A673 (cell line): ENCODE data around the gene SHQ1. TPM values are rescaled to one million over a fixed set of nuclear protein-coding genes. Genes with fewer than 3 reads are reported as not detected.

Experiments
- BruUV-seq: library from RNA; stranded (reverse); fragments of 400-500 nt; replicated peaks from 2 replicates; lab custom pipeline; 2021; lab: Mats Ljungman, UMichigan
- CTCF ChIA-PET: fragments of 300-600 bp; sonication (Branson Sonifier 250); formaldehyde crosslinking; loops from one replicate; lab custom pipeline; 2022; ENCODE audit warnings: antibody characterized with exemption; lab: Charles Lee
- POLR2A ChIA-PET: fragments of 300-600 bp; sonication (Branson Sonifier 250); formaldehyde crosslinking; loops from one replicate; lab custom pipeline; 2022; ENCODE audit warnings: antibody characterized with exemption; ENCODE audit not compliant: low non-redundant PET; lab: Charles Lee
- DNase-seq: peaks from one replicate; pipeline ENCODE4 v3.0.0-alpha.2; 2015; ENCODE audit warnings: low spot score
- H3K27ac ChIP-seq: fragments of 200-600 bp; sonication (generic); 2 replicates; pipeline ENCODE4 v1.5.1; 2016; ENCODE audit warnings: mixed run types, low read depth, mild to moderate bottlenecking, mixed read lengths, antibody characterized with exemption, low read length; ENCODE audit not compliant: poor library complexity, severe bottlenecking
- H3K27me3 ChIP-seq: fragments of 200-600 bp; sonication (generic); replicated peaks from 2 replicates; pipeline ENCODE4 v1.6.1; 2017; ENCODE audit warnings: mixed run types, low read depth, mild to moderate bottlenecking, mixed read lengths, antibody characterized with exemption, low read length; ENCODE audit not compliant: insufficient read depth, poor library complexity
- H3K36me3 ChIP-seq: fragments of 200-600 bp; sonication (generic); 2 replicates; pipeline ENCODE4 v1.6.1; 2016; ENCODE audit warnings: mixed run types, mild to moderate bottlenecking, mixed read lengths, antibody characterized with exemption, low read length; ENCODE audit not compliant: insufficient read depth, poor library complexity, severe bottlenecking
- H3K4me1 ChIP-seq: fragments of 200-600 bp; sonication (generic); 2 replicates; pipeline ENCODE4 v1.6.1; 2017; ENCODE audit warnings: mixed run types, mild to moderate bottlenecking, mixed read lengths, antibody characterized with exemption, low read length; ENCODE audit not compliant: insufficient read depth, poor library complexity, severe bottlenecking
- H3K4me3 ChIP-seq: fragments of 200-600 bp; sonication (generic); 2 replicates; pipeline ENCODE4 v1.5.1; 2016; ENCODE audit warnings: low read depth, mixed run types, mild to moderate bottlenecking, mixed read lengths, low read length; ENCODE audit not compliant: poor library complexity, severe bottlenecking
- H3K9me3 ChIP-seq: fragments of 200-600 bp; sonication (generic); 2 replicates; pipeline ENCODE4 v1.6.1; 2016; ENCODE audit warnings: mixed run types, low read depth, mild to moderate bottlenecking, mixed read lengths, antibody characterized with exemption, low read length; ENCODE audit not compliant: poor library complexity, severe bottlenecking
- CTCF ChIP-seq: fragments of 300-800, 200-600 bp; sonication (generic); conservative IDR thresholded peaks from 2 replicates; pipeline ENCODE4 v1.5.1; 2017; ENCODE audit warnings: low read depth, mild to moderate bottlenecking, antibody characterized with exemption, low read length, moderate library complexity, mixed read lengths
- EZH2 ChIP-seq: fragments of 200-600 bp; sonication (generic); IDR thresholded peaks from 2 replicates; pipeline ENCODE4 v1.6.1; 2017; ENCODE audit warnings: borderline replicate concordance, low read depth, mild to moderate bottlenecking, mixed read lengths, antibody characterized with exemption, low read length; ENCODE audit not compliant: poor library complexity, severe bottlenecking
- intact Hi-C: fragments of 100-400 bp; cut with micrococcal nuclease; formaldehyde crosslinking; loops from one replicate; pipeline ENCODE4 v1.10.0; 2022; ENCODE audit not compliant: unreplicated experiment
- total RNA-seq: library from RNA; stranded (reverse); gene quantifications from 2 replicates; pipeline ENCODE4 v1.2.3, GENCODE V29; 2021

Gene SHQ1
- total RNA-seq, 1 experiment from 2014 or later = 24.3 TPM

- no peak for TF ChIP-seq CTCF
- no peak for TF ChIP-seq EZH2
- ChIA-PET POLR2A (no interaction called here), CTCF (no interaction called here)
- intact Hi-C loops = no loop called here
- Histone ChIP-seq H3K4me1 (no peaks in the 10 kb centered on the region), H3K4me3 (no peak overlapping the region), H3K27ac (no peak overlapping the region), H3K27me3 (no peaks in the 10 kb centered on the region), H3K36me3 (no peaks in the 10 kb centered on the region), H3K9me3 (no peaks in the 10 kb centered on the region)
- no TSS peak for BruUV-seq
- no peak for DNase-seq
Measured at GRCh38 chr3:72830452-72831223, 17.6 kb downstream of the SHQ1 start.

DNA sequence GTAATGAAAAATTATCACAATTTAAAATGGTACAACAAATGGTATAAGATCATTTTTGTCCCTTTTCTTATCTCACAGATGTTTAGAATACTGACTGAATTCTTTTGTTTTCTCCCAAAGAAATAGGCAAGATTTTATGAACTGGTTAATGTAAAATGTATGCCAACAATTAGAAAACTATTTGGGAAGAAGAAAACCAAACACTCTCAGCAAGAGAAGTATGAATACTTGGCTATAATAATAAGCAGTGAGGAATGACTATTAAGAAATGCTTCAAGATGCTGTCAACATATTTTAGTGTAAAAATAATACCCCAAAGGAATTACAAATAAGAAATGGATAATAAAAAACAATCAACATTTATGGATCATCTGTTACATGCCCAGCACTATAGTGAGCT, 18.5 kb downstream of the SHQ1 start:
- H3K4me1 ChIP-seq = no peaks in the 10 kb centered on the region

DNA sequence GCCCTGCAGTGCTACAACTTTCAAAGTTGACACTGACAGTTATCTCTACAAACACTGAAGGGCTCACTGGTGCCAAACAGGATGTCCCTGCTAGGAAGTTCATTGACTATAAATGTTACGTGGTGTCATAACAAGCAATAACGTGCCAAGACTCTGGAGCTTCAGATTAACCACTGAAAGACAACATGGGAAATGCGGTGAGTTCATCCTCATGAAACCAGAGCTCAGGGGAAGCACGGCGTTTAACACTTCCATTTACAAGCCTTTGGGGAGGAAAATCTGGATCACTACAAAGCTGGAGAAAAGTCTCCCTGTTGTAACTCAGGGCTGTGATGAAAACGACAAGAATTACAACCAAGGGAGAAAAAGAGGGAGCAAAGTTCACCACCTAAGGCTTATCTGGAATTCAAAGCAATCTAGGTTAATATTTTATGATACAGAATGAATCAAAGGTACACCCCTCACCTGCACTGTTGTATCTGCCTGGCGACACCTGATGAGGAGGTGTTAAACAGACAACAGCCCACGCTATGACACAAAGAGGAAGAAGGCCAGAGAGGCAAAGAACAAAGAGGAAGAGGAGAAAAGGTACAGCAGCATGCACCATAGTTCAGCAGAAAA, 27.0 kb downstream of the SHQ1 start:
- no TSS peak for BruUV-seq
- no peak for TF ChIP-seq CTCF
- TF ChIP-seq EZH2 = no peak

More for the DNA sequence above, 18.5 kb downstream of the SHQ1 start:
- intact Hi-C loops = loop anchor here (10.0 kb wide), 4 partner anchors 255 to 1105 kb away; partner anchors contain the start of genes EIF4E3 and RYBP
- H3K4me3 ChIP-seq = no peak overlapping the region
- no TSS peak for BruUV-seq
- H3K27me3 ChIP-seq = no peaks in the 10 kb centered on the region
- no peak overlapping the region for H3K27ac ChIP-seq
- no peaks in the 10 kb centered on the region for H3K36me3 ChIP-seq
- no peaks in the 10 kb centered on the region for H3K9me3 ChIP-seq
- ChIA-PET CTCF (no interaction called here), POLR2A (no interaction called here)
- TF ChIP-seq EZH2 (no peak), CTCF (no peak)
- no peak for DNase-seq

More for the DNA sequence above, 27.0 kb downstream of the SHQ1 start:
- CTCF ChIA-PET = no interaction called here
- H3K27me3 ChIP-seq = no peaks in the 10 kb centered on the region
- POLR2A ChIA-PET = interaction anchor here (0.7 kb wide), 1 partner anchor 391 kb away, joined by 3 read pairs; no protein-coding TSS in a partner anchor
- DNase-seq = peak; percentile 91
- H3K27ac ChIP-seq = peak overlapping the region; percentile 71
- intact Hi-C loops = loop anchor here (2.0 to 10.0 kb wide), 7 partner anchors 99 to 1096 kb away; partner anchors contain the start of genes EIF4E3 and RYBP
- H3K36me3 ChIP-seq = no peaks in the 10 kb centered on the region
- no peaks in the 10 kb centered on the region for H3K9me3 ChIP-seq
- no peak overlapping the region for H3K4me3 ChIP-seq
- H3K4me1 ChIP-seq = peaks cover 39% of the 10 kb centered on the region
